ENCODE measurements around the gene HDAC9.

The HDAC9 gene

DNA sequence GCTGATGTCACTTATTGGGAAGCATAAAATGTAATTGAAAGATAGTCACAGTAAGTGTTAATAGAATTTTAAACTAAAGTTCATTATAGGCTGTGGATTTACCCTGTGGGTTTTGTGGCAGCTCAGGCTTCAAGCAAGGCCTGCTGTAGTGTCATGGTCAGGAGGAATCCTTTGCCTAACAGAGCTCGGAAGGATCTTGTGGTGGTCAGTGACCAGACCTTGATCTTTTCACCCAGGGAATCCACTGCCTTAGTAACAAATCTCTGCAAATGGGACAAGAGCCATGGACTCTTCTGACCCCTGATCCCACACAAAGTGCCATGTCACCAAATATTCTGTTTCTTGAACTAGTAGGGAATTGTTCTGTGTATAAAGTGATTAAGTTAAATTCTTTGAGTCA is 20.6 kb upstream of the HDAC9 start (continued):
- TF ChIP-seq, protein P1, sequence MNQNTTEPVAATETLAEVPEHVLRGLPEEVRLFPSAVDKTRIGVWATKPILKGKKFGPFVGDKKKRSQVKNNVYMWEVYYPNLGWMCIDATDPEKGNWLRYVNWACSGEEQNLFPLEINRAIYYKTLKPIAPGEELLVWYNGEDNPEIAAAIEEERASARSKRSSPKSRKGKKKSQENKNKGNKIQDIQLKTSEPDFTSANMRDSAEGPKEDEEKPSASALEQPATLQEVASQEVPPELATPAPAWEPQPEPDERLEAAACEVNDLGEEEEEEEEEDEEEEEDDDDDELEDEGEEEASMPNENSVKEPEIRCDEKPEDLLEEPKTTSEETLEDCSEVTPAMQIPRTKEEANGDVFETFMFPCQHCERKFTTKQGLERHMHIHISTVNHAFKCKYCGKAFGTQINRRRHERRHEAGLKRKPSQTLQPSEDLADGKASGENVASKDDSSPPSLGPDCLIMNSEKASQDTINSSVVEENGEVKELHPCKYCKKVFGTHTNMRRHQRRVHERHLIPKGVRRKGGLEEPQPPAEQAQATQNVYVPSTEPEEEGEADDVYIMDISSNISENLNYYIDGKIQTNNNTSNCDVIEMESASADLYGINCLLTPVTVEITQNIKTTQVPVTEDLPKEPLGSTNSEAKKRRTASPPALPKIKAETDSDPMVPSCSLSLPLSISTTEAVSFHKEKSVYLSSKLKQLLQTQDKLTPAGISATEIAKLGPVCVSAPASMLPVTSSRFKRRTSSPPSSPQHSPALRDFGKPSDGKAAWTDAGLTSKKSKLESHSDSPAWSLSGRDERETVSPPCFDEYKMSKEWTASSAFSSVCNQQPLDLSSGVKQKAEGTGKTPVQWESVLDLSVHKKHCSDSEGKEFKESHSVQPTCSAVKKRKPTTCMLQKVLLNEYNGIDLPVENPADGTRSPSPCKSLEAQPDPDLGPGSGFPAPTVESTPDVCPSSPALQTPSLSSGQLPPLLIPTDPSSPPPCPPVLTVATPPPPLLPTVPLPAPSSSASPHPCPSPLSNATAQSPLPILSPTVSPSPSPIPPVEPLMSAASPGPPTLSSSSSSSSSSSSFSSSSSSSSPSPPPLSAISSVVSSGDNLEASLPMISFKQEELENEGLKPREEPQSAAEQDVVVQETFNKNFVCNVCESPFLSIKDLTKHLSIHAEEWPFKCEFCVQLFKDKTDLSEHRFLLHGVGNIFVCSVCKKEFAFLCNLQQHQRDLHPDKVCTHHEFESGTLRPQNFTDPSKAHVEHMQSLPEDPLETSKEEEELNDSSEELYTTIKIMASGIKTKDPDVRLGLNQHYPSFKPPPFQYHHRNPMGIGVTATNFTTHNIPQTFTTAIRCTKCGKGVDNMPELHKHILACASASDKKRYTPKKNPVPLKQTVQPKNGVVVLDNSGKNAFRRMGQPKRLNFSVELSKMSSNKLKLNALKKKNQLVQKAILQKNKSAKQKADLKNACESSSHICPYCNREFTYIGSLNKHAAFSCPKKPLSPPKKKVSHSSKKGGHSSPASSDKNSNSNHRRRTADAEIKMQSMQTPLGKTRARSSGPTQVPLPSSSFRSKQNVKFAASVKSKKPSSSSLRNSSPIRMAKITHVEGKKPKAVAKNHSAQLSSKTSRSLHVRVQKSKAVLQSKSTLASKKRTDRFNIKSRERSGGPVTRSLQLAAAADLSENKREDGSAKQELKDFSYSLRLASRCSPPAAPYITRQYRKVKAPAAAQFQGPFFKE (tag by site-specific recombination; IDR thresholded peaks at IDR 0.05; ENCODE audit: borderline replicate concordance) = no peak
- TF ChIP-seq ZNF391 (tag by site-specific recombination; IDR thresholded peaks at IDR 0.05; ENCODE audit: borderline replicate concordance, low read depth) (no peak), ZFHX2 (tag by site-specific recombination; conservative IDR thresholded peaks at IDR 0.05) (no peak), ZNF704 (tag by site-specific recombination; IDR thresholded peaks at IDR 0.05) (no peak), ZNF16 (tag by site-specific recombination; IDR thresholded peaks at IDR 0.05; ENCODE audit: low read depth) (no peak)

DNA sequence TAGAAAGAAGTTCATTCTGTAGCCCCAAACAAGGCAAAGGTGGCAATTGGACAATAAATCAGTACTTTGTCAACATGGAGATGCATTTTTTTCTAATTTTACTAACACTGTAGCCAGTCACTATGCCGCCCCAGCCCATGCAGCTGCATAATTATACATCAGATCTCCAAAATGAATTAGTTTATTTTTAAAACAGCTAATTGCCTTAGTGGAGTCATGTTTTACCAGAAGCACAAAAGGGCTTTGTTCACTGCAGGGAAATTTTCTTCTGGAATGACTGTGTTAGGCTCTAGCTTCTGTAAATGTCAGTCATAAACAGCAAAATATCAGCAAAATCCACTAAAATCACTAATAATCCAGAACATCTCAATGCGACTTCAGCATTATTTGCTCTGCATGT is 20.1 kb upstream of the HDAC9 start:
- POLR2A ChIA-PET = no interaction called here
- H3K4me3 ChIP-seq (ENCODE audit: low read depth, low read length) = no peak overlapping the region
- TF ChIP-seq ZNF600 (tag by site-specific recombination; IDR thresholded peaks at IDR 0.05) = no peak
- TF ChIP-seq ZNF157 (tag by site-specific recombination; IDR thresholded peaks at IDR 0.05) = no peak
- no peak for TF ChIP-seq ZNF2 (tag by site-specific recombination; IDR thresholded peaks at IDR 0.05)
- TF ChIP-seq REPIN1 (tag by site-specific recombination; IDR thresholded peaks at IDR 0.05; ENCODE audit: low read depth) = no peak
- TF ChIP-seq ZBTB48 (tag by site-specific recombination; IDR thresholded peaks at IDR 0.05) = no peak
- TF ChIP-seq ZNF146 (tag by site-specific recombination; IDR thresholded peaks at IDR 0.05) = no peak
- no peak for TF ChIP-seq ZNF596 (tag by site-specific recombination; IDR thresholded peaks at IDR 0.05)
- TF ChIP-seq, protein P1 (tag by site-specific recombination; IDR thresholded peaks at IDR 0.05; ENCODE audit: borderline replicate concordance) = no peak
- TF ChIP-seq GLI4 (tag by site-specific recombination; IDR thresholded peaks at IDR 0.05) = no peak
- no peak for TF ChIP-seq ZNF76 (tag by site-specific recombination; IDR thresholded peaks at IDR 0.05; ENCODE audit: borderline replicate concordance, low read depth)
- no peak for TF ChIP-seq ZBTB21 (tag by site-specific recombination; IDR thresholded peaks at IDR 0.05)
- TF ChIP-seq ZIC2 (tag by site-specific recombination; IDR thresholded peaks at IDR 0.05) = no peak
- no peak for TF ChIP-seq INSM2 (tag by site-specific recombination; IDR thresholded peaks at IDR 0.05)
- H3K27ac ChIP-seq (ENCODE audit: extremely low read depth, low read depth, low read length) = no peak overlapping the region
- H3K36me3 ChIP-seq (ENCODE audit: control insufficient read depth in 2 of 2, insufficient read depth in 1 of 2, low read length in 2 of 2) = no peaks in the 10 kb centered on the region
- no peaks in the 10 kb centered on the region for H3K4me1 ChIP-seq (ENCODE audit: control insufficient read depth, insufficient read depth, low read length)
- CTCF ChIA-PET = no interaction called here
- no peaks in the 10 kb centered on the region for H3K9me3 ChIP-seq (ENCODE audit: control insufficient read depth, insufficient read depth, low read depth, low read length)
